Small intestine (tissue), 7 donors: ENCODE measurements around the gene SMARCC2. TPM values are rescaled to one million over a fixed set of nuclear protein-coding genes. Genes with fewer than 3 reads are reported as not detected.

ENCODE experiments used
- DNase-seq, 2 donors: peaks; one replicate each; pipeline versions ENCODE4 v3.0.0 to v3.0.0-alpha.2; 2013
- FAIRE-seq: peaks from 2 replicates; lab custom pipeline; 2012; peaks lifted over from hg19 to GRCh38; lab: Jason Lieb, UNC
- H3K27ac ChIP-seq, 3 donors: one replicate each; pipeline ENCODE4 v1.5.1; 2013; ENCODE audit warnings: low read length in 2 of 3, mild to moderate bottlenecking in 2 of 3, control low read depth in 1 of 3, inconsistent platforms in 1 of 3, low read depth in 1 of 3, moderate library complexity in 1 of 3
- H3K27me3 ChIP-seq, 3 donors: one replicate each; pipeline ENCODE4 v1.6.1; 2013; ENCODE audit warnings: low read length in 3 of 3, inconsistent platforms in 1 of 3; ENCODE audit not compliant: control insufficient read depth in 3 of 3, insufficient read depth in 3 of 3
- H3K36me3 ChIP-seq, 3 donors: one replicate each; pipeline ENCODE4 v1.6.1; 2013; ENCODE audit warnings: low read length in 3 of 3, inconsistent platforms in 1 of 3, low read depth in 1 of 3, mild to moderate bottlenecking in 1 of 3, moderate library complexity in 1 of 3; ENCODE audit not compliant: control insufficient read depth in 3 of 3, insufficient read depth in 2 of 3
- H3K4me1 ChIP-seq, 3 donors: one replicate each; pipeline ENCODE4 v1.6.1; 2013; ENCODE audit warnings: low read length in 2 of 3, inconsistent platforms in 1 of 3, low read depth in 1 of 3, mild to moderate bottlenecking in 1 of 3, moderate library complexity in 1 of 3; ENCODE audit not compliant: control insufficient read depth in 3 of 3, insufficient read depth in 2 of 3
- H3K4me3 ChIP-seq, 3 donors: one replicate each; pipeline ENCODE4 v1.5.1; 2013; ENCODE audit warnings: low read length in 3 of 3, control low read depth in 1 of 3, inconsistent platforms in 1 of 3, low read depth in 1 of 3, mild to moderate bottlenecking in 1 of 3, moderate library complexity in 1 of 3
- H3K9me3 ChIP-seq, 2 donors: one replicate each; pipeline ENCODE4 v1.6.1; 2013; ENCODE audit warnings: low read depth in 1 of 2, low read length in 1 of 2; ENCODE audit not compliant: control insufficient read depth in 2 of 2, insufficient read depth in 1 of 2
- WGBS, 3 donors: extraction: QIAGEN DNeasy Blood & Tissue Kit; methylation state at CpG; one replicate each; pipeline ENCODE4 v1.1.7; 2013; 5-methylcytosine and 5-hydroxymethylcytosine counted together
- polyA plus RNA-seq, 4 donors: library from polyadenylated mRNA; stranded (reverse) in 3 of 4; unstranded in 1 of 4; fragments of 200-250 nt in 3 of 4; fragments of 120-200 nt in 1 of 4; gene quantifications; one replicate each; pipeline versions ENCODE4 v1.2.1 to v1.2.3, GENCODE V29; 2013
- donor health status: healthy with polysubstance abuse.
- donor health status: control.
- donor health status: control.
- donor health status: Bipolar disorder and iron deficiency.
- donor health status: healthy.

The SMARCC2 gene
- polyA plus RNA-seq, 4 donors: 18.6 to 67.5 (median 25.7) TPM

GRCh38 chr12:56155256-56155845, 33.9 kb downstream of the SMARCC2 start:
- Histone ChIP-seq H3K36me3 (peaks cover 0 to 29% (median 5%) of the 10 kb centered on the region in 3 donors), H3K4me1 (peaks cover 4 to 49% (median 7%) of the 10 kb centered on the region in 3 donors), H3K4me3 (no peak overlapping the region), H3K27me3 (no peaks in the 10 kb centered on the region), H3K27ac (peak overlapping the region in 1 of 3 donors; percentile 5), H3K9me3 (no peaks in the 10 kb centered on the region)
- DNase-seq (peak; percentile 39 to 74), FAIRE-seq (no peak)
- 64 to 86% (median 65%) methylated on average over 11 of the region's 11 CpGs for WGBS, 3 donors

- H3K36me3 ChIP-seq: peaks cover 0 to 27% (median 5%) of the 10 kb centered on the region in 3 donors
- 89 to 92% (median 91%) methylated on average over 5 of the region's 5 CpGs for WGBS, 3 donors
- no peak for FAIRE-seq
These were observed 34.5 kb downstream of the SMARCC2 start for GRCh38 chr12:56154818-56155217.

GRCh38 chr12:56154246-56154771, 35.0 kb downstream of the SMARCC2 start:
- peaks cover 0 to 25% (median 5%) of the 10 kb centered on the region in 3 donors for H3K36me3 ChIP-seq
- 92 to 97% (median 92%) methylated on average over 1 of the region's 1 CpG for WGBS, 3 donors
- DNase-seq (no peak), FAIRE-seq (no peak)
- H3K27ac ChIP-seq: no peak overlapping the region
- H3K27me3 ChIP-seq: no peaks in the 10 kb centered on the region
- H3K4me1 ChIP-seq: peaks cover 4 to 38% (median 7%) of the 10 kb centered on the region in 3 donors
- no peaks in the 10 kb centered on the region for H3K9me3 ChIP-seq
- no peak overlapping the region for H3K4me3 ChIP-seq

More at GRCh38 chr12:56154818-56155217, 34.5 kb downstream of the SMARCC2 start:
- Histone ChIP-seq H3K4me3 (no peak overlapping the region), H3K4me1 (peaks cover 4 to 44% (median 7%) of the 10 kb centered on the region in 3 donors), H3K27ac (no peak overlapping the region), H3K9me3 (no peaks in the 10 kb centered on the region), H3K27me3 (no peaks in the 10 kb centered on the region)
- DNase-seq: no peak

DNA sequence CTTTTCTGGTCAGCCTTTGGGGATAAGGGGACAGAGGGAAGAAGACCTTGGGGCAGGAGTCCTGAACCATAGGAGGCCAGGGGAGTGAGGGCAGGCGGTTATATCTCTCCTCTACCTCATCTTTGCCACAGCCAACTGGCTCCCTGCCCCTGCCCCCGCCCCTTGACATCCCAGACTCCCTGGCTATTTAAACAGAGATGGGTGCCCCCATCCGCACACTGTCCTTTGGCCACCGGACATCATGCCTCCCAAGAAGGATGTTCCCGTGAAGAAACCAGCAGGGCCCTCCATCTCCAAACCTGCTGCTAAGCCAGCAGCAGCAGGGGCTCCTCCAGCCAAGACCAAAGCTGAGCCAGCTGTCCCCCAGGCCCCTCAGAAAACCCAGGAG, 35.6 kb downstream of the SMARCC2 start:
- Histone ChIP-seq H3K27me3 (no peaks in the 10 kb centered on the region), H3K36me3 (peaks cover 0 to 23% (median 5%) of the 10 kb centered on the region in 3 donors), H3K9me3 (no peaks in the 10 kb centered on the region), H3K27ac (no peak overlapping the region), H3K4me3 (no peak overlapping the region), H3K4me1 (peaks cover 4 to 38% (median 7%) of the 10 kb centered on the region in 3 donors)
- WGBS, 3 donors: 75 to 87% (median 77%) methylated on average over 5 of the region's 5 CpGs
- DNase-seq (no peak), FAIRE-seq (no peak)

- Histone ChIP-seq H3K9me3 (no peaks in the 10 kb centered on the region), H3K36me3 (peaks cover 0 to 23% (median 5%) of the 10 kb centered on the region in 3 donors), H3K27ac (peak overlapping the region; percentile 6 to 96 (median 86)), H3K27me3 (no peaks in the 10 kb centered on the region), H3K4me3 (peak overlapping the region; percentile 49 to 54 (median 52)), H3K4me1 (peaks cover 4 to 38% (median 7%) of the 10 kb centered on the region in 3 donors)
- DNase-seq: peak in 1 of 2 donors; percentile 51
- no peak for FAIRE-seq
- 3 to 10% (median 10%) methylated on average over 8 of the region's 8 CpGs for WGBS, 3 donors
These were observed 36.3 kb downstream of the SMARCC2 start for GRCh38 chr12:56152756-56153677.

GRCh38 chr12:56152132-56152755, 37.0 kb downstream of the SMARCC2 start, which contains the start of gene MYL6B:
Gene MYL6B (plus strand): TSS chr12:56152587. CDS start chr12:56153919, 1,332 bp downstream.
- Histone ChIP-seq H3K4me3 (peak within 1 kb of the TSS; percentile 49 to 54 (median 52)), H3K36me3 (peaks cover 0 to 23% (median 5%) of the 10 kb centered on the region in 3 donors), H3K27me3 (no peaks in the 10 kb centered on the region), H3K4me1 (peaks cover 4 to 34% (median 7%) of the 10 kb centered on the region in 3 donors), H3K9me3 (no peaks in the 10 kb centered on the region), H3K27ac (peak within 1 kb of the TSS; percentile 86 to 96 (median 86))
- WGBS, 3 donors: 0 to 1% (median 1%) methylated on average over 27 to 37 of the region's 37 CpGs
- DNase-seq (peak; percentile 94 to 97), FAIRE-seq (no peak)

GRCh38 chr12:56151672-56152131, 37.6 kb downstream of the SMARCC2 start:
- DNase-seq: peak; percentile 81 to 87
- Histone ChIP-seq H3K4me1 (peaks cover 4 to 36% (median 7%) of the 10 kb centered on the region in 3 donors), H3K27ac (peak overlapping the region; percentile 86 to 96 (median 86)), H3K36me3 (peaks cover 0 to 23% (median 5%) of the 10 kb centered on the region in 3 donors), H3K27me3 (no peaks in the 10 kb centered on the region), H3K9me3 (no peaks in the 10 kb centered on the region), H3K4me3 (peak overlapping the region; percentile 49 to 54 (median 52))
- FAIRE-seq: no peak
- 0 to 4% (median 1%) methylated on average over 12 of the region's 12 CpGs for WGBS, 3 donors
